GM19025 (cell line): ENCODE results near the gene PLLP.

ENCODE experiments used
- ATAC-seq: cut with Tn5 transposase; IDR thresholded peaks from one replicate; pipeline ENCODE4 v1.9.1; 2021; ENCODE audit warnings: mild to moderate bottlenecking, low read depth, moderate library complexity; ENCODE audit not compliant: unreplicated experiment

Gene PLLP, protein sequence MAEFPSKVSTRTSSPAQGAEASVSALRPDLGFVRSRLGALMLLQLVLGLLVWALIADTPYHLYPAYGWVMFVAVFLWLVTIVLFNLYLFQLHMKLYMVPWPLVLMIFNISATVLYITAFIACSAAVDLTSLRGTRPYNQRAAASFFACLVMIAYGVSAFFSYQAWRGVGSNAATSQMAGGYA

DNA sequence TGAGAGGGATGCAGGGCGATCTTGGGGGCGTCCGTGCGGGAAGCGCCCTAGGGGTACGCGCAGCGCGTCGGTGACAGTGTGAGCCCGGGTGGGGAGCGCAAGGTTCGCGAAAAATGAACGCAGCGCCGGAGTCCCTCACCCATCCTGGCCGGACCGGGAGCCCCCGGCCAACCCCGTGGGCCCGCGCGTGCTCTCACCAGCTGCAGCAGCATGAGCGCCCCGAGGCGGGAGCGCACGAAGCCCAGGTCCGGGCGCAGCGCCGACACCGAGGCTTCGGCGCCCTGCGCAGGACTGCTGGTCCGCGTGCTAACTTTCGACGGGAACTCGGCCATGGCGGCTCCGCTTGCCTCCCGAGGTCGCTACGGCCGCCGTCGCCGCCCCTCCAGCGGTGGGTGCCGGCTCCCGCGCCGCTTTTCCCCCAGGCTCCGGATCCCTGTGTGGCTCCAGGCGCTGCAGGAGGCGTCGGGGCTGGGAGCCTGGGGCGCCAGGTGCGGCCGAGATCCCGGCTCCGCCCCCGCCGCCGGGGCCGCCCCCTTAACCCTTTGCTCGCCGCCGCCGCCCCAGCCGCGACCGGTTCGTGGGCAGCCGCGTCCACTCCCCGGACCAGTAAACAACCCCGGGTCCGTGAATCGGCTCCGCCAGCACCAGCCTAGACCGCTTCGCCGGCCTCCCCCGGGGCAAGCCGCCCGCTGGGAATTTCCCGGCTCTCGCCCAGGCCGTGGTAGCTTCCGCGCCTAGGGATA is at the start of gene PLLP:
TSS of gene PLLP (minus strand) at position 464 of the 743 bp plus-strand sequence. CDS start at position 332, 132 bp downstream.
- ATAC-seq: peak; percentile 51

DNA sequence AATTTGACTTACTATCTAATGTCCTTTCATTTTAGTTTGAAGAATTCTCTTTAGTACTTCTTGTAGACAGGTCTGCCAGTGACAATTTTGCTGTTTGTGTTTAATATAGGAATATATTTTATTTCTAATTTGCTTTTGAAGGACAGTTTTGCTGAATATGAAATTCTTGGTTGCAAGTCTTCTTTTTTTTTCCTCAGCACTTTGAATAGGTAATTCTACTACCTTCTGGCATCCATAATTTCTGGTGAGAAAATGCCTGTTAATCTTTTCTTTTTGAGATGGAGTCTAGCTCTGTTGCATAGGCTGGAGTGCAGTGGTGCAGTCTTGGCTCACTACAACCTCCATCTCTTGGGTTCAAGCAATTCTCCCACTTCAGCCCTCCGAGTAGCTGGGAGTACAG is 48.9 kb upstream of the PLLP start:
- ATAC-seq: no peak

GRCh38 chr16:57331355-57331754 is 46.9 kb upstream of the PLLP start:
- ATAC-seq: no peak

DNA sequence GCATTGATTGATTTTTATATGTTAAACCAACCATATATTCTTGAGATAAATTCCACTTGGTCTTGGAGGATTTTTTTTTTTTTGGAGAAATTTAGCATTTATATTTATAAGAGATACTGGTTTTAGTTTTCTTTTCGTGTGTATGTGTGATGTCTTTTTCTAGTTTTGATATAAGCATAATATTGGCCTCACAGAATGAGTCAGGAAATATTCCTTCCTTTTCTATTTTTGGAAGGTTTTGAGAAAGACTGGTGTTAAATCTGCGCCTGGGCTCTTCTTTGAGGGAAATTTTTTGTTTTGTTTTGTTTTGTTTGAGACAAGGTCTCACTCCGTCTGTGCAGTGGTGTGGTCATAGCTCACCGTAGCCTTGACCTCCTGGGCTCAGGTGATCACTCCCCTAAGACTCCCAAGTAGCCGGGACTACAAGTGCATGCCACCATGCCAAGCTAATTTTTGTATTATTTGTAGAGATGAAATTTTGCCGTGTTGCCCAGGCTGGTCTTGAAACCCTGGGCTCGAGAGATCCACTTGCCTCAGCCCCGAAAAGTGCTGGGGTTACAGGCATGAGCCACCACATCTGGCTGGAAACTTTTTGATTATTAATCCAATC is 45.4 kb upstream of the PLLP start:
- no peak for ATAC-seq

DNA sequence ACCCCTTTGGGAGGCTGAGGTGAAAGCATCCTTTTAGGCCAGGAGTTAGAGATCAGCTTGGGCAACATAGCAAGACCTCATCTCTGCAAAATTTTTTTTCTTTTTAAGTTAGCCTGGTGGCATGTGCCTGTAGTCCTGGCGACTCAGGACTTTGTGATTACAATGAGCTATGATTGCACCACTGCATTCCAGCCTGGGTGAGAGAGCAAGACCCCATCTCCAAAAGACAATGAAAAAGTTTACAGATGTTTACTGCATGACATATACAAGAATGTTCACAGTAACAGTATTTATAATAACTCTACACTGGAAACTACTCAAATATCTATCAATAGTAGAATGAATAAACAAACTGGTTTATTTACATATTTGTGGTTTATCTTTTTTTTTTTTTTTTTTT is 41.0 kb upstream of the PLLP start:
- ATAC-seq: no peak

GRCh38 chr16:57324749-57325148 is 40.3 kb upstream of the PLLP start:
- ATAC-seq: no peak

DNA sequence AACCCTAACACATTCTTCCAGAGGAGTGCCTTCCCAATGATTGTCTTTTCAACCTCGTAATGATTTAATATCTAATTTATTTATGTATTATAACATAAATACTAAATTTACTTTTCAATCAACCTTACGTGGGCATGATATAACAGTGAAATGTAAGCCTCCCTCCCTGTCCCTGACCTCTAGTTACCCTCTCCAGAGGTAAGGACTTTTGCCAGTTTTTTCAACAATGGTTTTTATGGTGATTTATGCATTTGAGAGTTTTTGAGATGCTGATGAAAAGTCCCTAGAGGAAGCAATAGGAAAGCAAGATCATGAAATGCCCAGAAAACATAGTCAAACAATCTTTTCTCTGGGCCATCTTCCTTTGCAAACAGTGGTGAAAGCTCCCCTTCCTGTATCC is 35.2 kb upstream of the PLLP start:
- ATAC-seq: no peak

- ATAC-seq: no peak
Measured at GRCh38 chr16:57318240-57318970, 33.9 kb upstream of the PLLP start.

DNA sequence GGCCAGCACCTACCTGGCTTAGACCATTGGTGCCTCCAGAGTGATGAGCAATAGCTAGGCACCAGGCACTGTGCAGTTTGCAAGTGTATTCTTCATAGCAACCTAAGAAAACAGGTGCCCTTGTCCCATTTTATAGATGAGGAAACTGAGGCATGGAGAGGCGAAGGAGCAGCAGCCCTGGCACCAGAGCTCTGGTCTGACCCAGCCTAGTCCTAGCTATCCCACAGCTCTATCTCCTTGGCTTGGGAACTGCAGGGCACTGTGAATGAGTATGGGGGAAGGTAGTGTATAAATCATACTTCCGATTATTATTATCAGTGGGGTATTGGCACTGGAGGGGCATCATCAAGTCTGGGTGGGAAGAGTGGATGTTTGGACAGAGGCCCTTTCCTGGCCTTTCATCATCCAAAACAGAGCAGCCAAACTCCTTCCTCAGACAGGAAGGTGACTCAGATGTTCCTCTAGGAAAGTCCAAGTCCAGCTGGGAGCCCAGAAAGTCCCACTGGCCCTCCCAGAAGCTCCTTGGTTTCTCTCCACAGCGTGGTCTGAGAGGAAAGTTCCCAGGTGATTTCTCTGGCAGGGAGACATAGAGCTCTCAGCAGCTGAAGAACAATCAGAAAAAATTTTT is 32.0 kb upstream of the PLLP start:
- ATAC-seq: no peak

DNA sequence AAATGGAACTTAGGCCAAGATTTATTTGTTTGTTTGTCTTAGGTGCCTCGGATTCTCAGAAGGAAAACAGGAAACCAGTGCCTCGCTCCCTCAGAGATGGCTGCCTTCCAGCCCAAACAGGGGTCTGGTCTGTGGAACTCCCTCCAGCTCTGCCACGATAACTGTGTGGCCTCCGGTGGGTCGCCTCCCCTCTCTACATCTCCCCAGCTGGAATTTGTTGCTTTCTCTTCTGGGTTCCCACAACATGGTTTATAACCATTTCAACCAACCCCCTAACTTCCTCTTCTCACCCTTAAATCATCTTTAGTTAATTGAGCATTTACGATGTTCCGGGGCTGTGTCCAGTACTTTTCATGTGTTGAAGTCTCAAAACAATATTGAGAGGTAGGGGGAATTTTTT is 30.9 kb upstream of the PLLP start:
- no peak for ATAC-seq

GRCh38 chr16:57314161-57314785 is 29.8 kb upstream of the PLLP start:
- no peak for ATAC-seq

DNA sequence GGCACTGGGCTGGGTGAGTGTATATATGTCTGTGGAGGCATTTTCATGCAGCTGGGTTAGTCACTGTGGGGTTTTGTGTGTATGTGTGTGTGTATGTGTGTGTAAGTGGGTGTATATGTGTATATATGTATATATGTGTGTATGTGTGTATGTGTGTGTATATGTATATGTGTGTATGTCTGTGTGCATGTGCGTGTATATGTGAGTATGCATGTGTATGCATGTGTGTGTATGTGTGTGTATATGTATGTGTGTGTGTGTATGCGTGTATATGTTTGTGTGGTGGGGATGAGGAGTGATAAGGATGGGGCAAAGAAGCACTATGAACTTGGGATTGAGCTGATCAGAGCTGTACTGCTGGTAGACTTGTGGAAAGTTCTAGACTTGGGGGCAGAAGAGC is 29.0 kb upstream of the PLLP start:
- no peak for ATAC-seq

GRCh38 chr16:57310801-57311200 is 26.3 kb upstream of the PLLP start:
- ATAC-seq: no peak

DNA sequence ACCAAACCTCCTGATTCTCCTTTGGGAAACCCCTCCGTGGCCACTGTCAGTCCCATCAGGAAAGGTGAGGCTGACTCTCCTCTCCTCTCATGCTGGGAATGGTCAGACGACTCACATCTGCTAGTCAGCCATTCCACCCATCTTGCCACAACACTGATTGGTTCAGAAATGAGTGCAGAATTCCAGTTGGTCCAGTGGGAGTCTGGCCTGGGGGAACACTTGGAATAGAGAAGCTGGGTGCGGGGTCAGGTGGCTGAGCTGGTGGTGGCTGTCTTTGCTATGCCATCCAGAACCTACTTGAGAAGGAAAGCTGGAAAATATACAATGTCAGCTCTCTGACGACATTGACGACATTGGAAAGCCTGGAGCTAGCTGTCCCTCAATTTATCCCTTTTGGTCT is 23.6 kb upstream of the PLLP start:
- no peak for ATAC-seq

DNA sequence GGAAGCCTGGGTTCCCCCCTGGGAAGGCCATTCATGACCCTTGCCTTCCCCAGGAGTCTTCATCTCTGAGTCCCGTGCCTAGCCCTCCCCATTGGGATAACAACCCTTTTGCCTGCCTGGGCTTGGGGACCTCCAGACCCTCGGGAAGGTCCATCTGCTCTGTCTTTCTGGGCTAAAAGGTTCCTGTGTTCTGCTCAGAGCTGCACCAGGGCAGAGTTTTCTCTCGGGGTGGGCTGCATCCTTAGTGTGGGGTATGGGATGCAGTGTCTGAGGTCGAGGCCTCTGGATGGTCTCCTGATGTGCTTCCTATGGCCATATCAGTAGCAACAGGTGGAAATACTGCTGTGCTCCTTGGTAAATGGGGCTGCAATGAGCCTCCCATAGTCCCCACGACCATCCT is 22.9 kb upstream of the PLLP start:
- no peak for ATAC-seq

GRCh38 chr16:57306676-57307341 is 22.3 kb upstream of the PLLP start:
- ATAC-seq: no peak

GRCh38 chr16:57305159-57305811 is 20.8 kb upstream of the PLLP start:
- no peak for ATAC-seq

- ATAC-seq: no peak
Measured at GRCh38 chr16:57304169-57305061, 19.9 kb upstream of the PLLP start.

DNA sequence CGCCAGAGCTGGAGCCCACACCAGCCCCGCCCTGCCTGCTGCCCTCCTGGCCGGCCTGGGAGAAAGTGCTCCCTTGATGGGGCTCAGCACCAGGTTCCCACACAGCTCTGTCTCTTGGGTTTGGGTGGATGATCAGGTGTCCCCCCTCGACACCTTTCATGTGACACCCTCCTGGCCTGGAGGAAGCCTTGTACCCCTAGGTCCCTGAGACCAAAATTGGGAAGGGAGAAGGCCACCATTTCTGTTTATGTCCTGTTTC is 19.4 kb upstream of the PLLP start:
- ATAC-seq: no peak
